Stimulated activated CD4-positive, alpha-beta T cell treated with anti-CD3 and anti-CD28 coated beads, Interleukin-1b, Interleukin-23, amount 100 ng/mL, for 48 hours (primary cell): ENCODE measurements around the gene LRP6.
"Not testable (repeated sequence)": the region's sequence is repeated elsewhere in the genome, so short reads cannot be mapped to it uniquely, and the experiment has no call there.

ENCODE experiments used
- DNase-seq: peaks from one replicate; pipeline ENCODE4 v3.0.0-alpha.2; 2020

Gene LRP6

DNA sequence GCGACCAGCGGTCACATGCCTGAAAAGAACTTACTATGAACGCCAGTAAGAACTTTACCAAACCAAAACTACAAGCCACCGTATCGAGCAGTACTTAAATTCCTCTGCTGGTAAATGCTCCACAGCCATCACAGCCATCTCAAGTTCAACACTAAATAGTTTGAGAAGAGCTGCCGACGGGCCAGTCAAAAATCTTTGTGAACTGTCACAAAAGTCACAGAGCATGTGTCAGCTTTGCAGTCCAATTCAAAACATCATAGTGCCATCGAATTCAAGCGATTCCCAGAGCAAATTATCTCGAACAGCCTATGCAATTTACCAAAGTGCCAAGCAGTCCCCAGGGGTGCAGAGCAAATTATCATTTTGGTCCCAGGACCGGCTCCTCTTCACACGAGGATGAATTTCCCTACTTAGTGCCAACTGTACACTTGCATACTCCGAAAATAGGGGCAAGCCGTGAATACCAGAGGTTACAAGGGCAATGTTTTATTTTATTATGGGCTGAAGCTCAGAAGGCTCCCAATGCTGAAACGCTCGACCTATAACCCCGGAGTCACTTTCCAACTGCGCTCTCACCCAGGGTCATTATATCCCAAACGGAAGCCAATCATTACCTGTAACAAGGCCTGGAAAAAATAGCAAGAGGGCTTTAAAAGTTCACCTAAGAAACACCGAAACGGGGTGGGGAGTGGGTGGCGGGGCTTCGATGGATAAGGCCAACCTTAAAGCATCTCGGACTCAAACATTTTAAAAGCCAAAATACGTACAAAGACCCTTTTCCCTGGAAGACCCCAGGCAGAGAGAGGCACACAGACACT is 1.1 kb downstream of the LRP6 start:
- no peak for DNase-seq

DNA sequence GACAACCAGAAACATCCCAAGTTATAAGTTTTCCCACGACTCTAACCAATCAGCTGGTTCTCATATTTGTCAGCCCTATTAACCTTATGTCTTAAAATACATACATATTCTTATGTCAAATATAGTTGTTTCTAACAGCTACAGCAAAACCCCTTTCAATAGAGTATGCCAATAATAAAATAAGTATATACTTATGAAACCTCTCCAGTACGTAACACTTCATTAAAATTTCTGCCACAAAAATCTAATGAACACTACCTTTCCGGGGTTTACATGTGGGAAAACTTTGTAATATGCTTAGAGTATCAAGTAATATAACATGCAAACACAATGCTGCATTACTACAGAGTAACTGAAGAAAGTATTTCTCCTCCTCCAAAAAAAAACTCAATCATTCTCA is 1.8 kb downstream of the LRP6 start:
- DNase-seq, result no peak

DNA sequence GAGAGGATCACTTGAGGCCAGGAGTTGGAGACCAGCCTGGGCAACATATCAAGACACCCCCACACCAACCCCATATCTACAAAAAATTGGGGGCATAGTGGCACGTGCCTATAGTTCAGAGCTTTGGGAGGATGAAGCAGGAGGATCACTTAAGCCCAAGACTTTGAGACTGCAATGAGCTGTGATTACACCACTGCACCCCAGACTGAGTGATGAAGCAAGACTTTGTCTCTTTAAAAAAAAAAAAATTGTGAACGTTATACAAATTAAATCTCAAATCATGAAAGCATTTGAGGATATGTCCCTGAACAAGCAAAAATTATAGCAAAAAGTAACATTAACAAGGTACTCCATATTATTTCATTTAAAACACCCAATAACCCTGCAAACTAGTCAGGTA is 2.9 kb downstream of the LRP6 start:
- no peak for DNase-seq

DNA sequence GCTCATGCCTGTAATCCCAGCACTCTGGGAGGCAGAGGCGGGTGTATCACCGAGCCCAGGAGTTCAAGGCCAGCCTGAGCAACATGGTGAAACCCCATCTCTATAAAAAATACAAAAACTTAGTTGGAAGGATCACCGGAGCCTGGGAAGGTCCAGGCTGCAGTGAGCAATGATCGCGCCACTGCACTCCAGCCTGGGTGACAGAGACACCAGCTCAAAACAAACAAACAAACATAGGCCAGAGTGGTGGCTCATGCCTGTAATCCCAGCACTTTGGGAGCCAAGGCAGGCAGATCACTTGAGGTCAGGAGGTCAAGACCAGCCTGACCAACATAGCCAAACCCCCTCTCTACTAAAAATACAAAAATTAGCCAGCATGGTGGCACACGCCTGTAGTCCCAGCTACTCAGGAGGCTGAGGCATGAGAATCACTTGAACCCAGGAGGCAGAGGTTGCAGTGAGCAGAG is 10.5 kb downstream of the LRP6 start:
- DNase-seq, result not testable (repeated sequence)

DNA sequence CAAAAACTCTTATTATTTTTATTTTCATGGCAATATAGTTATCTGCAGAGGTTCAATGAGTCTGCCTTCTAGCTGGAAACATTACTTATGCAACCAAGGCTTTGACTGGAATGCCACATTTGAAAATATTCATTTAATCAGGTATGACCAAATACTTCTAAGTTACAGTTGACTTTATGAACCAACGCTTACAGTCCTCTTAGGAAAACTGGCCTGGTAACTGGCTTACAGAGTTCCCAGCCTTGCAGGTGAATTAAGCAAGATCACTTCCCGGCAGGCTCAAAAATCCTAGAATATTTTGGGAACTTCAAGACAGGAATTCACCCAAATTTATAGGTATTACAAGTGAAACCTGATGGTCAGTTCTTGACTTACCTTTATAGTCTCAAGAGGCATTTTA is 12.3 kb downstream of the LRP6 start:
- no peak for DNase-seq

DNA sequence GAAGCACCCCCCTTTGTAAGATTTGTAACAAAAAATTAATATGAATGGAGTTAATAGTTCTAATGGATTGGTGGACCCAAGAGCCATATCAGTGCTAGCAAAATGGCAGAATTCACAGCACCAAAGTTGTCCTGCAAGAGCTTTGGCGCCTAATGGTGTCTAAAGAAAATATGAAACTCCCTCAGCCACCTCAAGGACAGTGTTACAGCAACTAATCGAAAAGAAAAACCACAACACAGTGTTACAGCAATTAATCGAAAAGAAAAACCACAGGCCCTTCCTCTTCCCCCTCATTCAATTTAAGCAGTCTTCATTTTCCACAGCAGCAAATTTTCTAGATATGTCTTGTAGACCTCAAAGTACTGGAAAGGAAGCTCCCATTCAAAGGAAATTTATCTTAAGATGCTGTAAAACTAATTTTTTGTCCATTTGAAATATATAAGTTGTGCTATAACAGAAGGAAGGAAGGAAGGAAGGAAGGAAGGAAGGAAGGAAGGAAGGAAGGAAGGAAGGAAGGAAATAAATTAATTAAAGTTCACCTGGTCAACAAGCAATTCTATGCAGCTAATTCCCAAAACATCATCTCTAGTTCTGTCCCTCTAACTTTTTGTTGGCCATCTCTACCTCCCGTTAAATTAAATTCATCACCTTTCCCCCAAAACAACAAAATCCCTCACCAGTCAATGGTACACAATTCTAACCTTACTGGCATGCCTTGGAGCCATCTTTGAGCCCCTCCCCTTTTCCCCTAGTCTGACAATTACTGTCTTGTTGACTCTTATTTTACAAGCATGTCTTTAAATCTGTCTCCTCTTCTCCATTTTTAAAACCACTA is 17.4 kb downstream of the LRP6 start:
- no peak for DNase-seq

DNA sequence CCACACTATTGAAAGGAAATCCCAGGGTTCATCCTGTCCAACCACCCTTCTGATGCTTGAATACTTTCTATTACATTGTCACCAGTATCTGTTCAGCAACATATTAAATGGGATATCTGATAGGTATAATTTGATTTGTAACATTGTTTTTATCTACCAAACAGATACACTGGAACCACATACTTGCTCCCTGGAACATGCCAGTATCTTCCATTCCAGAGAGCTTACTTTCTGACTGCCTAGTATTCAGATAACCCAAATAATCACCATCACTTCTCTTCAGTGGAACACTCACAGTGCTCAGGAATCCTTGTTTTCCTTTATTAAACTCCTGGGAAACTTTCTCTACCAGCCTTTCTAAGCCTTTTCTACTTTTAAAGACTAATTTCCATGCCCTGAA is 19.3 kb downstream of the LRP6 start:
- no peak for DNase-seq

DNA sequence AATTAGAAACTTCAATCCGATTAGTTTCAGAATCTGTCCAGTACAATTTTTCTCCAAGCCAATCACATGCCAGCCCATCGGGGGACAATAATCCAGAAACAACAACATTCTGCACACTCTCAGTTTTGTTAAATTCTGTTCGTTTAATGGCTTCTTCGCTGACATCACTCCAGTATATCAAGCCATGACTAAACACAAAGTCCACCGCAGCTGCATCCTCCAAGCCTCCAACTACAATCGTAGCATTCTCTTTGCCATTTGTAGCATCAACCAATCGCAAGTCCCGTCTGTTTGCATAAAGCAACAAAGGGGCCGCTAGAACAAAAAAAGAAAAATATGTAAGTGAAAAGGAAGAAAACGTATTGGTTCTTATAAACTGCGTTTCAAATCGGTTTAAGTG is 22.5 kb downstream of the LRP6 start:
- no peak for DNase-seq

DNA sequence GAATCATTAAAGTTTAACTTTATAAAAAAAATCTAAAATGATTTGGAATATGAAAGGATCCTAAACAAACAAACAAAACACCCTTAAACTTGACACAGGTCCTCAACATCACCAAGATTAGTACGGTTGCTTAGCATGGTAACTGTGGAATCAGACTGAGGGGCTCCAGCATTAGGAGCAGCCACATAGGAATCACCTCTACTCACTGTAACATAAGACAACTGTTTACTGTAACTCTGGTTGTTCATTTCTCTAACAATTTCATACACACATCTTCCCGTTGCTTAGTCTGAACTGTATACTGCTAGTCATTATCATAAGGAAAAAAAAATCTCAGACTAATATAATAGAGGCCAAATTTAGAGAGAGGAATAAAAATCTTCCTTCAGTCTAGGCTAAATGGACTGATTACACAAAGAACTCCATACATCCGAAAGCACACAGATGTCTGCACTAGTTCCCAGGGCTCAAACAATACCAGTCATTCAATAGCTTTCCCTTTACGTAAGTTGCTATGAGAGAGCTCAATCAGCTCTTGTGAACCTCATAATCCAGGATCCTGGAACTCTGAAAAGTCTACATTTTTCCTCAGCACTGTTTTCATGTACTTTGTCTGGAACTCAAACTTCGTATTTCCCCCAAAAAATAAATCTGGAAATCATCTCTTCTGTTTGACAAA is 26.0 kb downstream of the LRP6 start:
- no peak for DNase-seq

DNA sequence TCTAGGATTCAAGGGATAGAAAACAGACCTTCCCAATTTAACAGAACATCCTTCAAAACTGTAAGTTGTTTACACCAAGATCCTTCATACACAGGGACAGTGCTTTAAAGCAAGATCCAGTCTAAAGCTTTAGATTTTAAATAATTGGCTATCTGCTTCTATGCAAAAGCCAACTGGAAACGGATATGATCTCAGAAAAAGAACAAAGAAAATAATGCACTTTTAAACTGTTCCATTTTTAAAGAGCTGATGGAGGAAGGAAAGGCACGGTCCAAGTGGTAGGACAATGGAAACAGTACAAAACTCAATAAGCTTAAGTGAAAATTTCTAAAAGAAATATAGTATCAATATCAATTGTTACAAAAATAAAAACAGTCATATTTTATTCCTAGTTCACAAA is 27.7 kb downstream of the LRP6 start:
- DNase-seq, result no peak

DNA sequence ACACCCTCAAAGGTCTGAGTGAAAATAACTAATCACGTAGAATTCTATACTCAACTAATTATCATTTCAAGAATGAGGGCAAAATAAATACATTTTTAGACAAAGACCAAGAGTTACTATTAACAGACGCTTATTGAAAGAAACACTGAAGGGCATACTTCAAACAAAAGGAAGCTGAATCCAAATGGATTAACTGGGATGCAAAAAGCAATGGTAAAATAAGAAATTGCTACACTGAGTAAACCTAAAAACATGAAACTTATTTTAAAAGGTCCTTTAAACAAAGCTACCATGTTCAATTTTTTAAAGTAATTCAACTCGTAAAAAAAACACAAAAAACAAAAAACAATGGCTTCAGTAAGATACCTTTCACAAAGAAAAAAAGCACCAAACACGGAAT is 28.2 kb downstream of the LRP6 start:
- DNase-seq, result no peak

DNA sequence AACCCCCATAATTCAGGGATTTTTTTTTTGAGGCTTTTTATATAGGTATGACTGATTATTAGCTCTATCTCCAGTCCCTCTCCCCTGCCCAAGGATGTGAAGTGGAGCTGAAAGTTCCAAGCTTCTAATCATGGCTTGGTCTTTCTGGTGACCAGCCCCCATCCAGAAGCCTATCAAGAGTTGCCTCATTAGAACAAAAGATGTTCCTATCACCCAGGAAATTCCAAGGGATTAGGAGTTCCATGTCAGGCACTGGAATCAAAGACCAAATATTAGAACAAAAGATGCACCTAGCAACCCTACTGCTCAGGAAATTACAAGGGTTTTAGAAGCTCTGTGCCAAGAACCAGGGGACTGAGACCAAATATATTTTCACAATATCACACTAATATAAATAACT is 29.9 kb downstream of the LRP6 start:
- DNase-seq, result no peak

DNA sequence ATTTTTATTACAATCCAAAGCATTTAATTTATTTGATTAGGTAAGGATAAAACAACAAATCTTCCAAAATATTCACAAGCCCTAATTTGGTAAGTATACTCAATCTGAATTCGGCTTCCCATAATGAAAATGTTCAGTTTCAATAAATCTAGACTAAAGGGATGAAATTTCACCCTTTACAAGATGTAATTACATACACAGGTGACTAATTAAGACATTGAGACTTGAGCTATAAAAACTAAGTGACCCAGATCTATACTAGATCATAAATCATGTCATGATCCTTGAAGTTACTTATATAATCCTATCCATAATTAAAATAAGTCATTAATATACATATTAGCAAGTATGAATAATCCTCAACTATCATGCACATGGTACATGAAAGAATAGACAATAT is 36.6 kb downstream of the LRP6 start:
- no peak for DNase-seq

DNA sequence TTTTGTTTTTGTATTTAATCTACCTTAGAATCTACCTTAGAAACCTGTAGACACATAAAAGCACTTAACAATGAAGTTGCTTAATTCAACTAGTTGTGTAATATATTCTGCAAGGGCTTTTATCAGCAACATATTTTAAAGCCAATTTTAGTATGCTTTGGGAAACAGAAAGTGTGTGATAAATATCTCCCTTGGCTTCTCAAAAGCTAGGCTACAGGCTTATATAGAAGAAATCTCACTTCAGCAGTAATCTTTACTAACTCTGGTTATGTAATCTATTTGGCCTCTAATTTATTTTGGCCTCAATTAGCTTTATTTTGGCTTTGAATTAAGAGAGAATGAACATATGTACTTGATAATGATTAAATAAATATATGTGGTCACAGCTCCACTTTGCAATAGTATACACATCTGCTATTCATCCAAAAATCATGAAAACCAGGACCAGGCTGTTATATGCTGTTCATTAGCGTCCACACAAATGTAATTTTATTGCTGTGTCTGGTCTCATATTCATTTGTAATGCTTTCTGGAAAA is 37.2 kb downstream of the LRP6 start:
- DNase-seq, result no peak

DNA sequence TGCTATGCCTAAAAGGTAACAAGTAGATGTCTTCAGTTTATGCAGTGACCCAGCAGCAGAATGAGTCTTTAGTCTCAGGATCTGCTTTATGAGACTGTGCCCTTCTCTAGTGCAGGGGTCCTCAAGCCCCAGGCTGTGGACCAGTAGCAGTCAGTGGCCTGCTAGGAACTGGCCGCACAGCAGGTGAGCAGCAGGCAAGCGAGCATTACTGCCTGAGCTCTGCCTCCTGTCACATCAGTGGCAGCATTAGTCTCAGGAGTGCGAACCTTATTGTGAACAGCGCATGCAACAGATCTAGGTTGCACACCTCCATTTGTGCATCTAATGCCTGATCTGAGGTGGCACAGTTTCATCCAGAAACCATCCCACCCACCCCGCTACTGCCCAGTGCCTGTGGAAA is 38.4 kb downstream of the LRP6 start:
- DNase-seq, result no peak

DNA sequence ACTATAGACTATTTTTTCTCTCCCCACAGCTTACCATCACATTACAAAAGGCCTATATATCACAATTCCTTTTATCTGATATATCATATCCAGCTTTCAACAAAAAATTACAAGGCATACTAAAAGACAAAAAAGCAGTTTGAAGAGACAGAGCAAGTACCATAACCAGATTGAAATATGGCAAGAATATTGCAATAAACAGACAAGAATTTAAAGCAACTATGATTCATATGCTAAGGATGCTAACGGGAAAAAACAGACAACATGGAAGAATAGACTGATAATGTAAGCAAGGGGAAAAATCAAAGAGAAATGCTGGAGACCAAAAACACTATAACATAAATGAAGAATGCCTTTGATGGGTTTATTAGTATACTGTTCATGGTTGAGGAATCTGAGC is 40.7 kb downstream of the LRP6 start:
- no peak for DNase-seq

DNA sequence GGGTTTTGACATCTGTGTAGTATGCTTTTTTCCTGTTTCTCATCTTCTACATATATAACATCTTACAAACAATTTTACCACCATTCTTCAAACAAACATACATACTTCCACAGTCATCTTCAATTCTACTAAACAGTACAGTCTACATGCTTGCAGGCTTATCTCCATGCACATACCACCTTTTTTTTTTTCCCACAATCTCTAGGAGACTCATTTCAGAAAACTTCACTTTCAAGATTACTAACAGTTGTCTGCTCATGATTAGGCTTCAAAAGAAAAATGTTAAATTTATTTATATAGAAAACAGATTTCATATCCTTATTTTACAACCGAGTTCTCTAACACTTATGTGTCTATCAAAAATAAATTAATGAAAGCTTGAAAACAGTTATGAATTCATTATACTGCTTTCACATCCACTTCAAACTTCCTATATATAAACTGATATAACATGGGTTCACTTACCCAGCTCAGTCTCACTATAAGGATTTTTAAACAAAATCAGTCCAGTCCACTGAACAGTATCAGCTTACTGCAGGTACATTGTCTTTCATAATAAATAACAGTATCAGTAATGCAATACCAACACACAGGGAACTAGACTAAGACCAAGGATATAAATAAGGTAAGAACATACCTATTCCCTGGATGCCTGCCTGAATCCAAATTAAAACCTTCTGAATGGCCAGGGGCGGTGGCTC is 42.5 kb downstream of the LRP6 start:
- no peak for DNase-seq

DNA sequence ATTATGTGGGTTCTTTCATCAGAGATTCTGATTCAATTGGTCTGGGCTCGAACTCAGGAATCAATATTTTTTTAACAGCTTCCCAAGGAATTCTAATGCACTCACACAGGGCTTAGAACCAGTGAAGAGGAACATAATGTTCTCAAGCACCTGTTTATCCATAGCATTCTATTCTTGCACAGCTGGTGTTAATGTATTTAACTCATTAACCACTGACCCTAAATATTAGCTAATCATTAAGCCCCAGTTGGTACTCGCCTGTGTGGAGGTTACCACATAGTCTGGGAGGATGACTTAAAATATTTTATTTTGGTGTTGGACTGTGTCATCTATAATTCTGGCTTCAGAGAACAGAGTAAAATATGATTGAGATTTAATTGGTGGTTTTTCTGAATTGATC is 45.3 kb downstream of the LRP6 start:
- no peak for DNase-seq

DNA sequence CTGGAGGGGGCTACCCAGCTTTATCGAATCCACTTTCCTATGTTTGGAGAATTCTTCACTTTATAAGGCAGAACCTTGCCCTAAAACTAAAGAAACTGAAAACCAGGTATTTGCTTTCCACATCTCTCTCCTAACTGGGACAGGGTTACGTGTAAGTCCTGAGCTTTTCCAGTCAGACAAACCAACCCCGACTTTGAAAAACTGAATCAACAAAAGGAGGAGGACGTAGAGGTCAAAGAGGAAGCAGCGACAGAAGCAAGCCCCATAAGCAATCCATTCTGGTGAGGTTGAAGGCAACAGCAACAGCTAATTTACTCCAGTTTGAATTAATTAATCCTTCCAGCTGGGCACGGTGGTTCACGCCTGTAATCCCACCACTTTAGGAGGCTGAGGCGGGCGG is 47.2 kb downstream of the LRP6 start:
- no peak for DNase-seq

DNA sequence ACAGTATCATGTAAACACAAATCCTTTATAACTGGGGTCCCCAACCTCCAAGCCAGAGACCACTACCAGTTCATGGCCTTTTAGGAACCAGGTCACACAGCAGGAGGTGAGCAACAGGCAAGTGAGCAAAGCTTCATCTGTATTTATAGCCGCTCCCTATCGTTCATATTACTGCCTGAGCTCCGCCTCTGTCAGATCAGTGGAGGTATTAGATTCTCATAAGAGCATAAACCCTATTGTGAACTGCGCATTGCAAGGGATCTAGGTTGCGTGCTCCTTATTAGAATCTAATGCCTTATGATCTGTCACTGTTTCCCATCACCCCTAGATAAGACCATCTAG is 49.9 kb downstream of the LRP6 start:
- no peak for DNase-seq

DNA sequence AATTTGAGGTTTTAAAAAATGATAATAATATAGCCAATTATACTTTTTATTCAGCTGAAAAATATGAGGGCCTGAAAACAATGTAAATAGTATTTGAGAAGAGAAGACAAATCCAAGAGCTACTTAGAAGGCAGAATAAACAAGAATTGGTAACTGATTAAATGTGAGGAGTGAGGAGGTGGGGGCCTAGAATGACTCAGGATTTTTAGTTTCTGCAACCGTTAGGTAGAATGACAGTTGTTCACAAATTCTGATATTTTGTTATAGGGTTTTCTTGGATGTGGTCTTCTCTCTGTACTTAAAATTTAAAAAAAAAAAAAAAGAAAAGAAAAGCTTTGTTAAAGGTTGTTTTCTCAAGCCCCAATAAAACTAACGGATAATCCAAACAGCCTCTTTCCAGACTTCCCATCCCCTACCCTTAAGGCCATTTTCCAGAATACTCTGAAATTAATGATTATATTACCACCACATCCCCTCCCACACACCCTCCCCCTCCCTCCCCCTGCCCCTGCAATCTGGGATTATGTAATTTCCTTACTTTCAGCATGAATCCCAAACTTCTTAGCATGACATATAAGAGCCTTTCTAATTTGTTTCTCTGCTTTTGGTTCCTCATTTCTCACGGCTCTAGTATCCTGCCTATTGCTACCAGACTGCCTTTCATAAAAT is 50.4 kb downstream of the LRP6 start:
- no peak for DNase-seq

DNA sequence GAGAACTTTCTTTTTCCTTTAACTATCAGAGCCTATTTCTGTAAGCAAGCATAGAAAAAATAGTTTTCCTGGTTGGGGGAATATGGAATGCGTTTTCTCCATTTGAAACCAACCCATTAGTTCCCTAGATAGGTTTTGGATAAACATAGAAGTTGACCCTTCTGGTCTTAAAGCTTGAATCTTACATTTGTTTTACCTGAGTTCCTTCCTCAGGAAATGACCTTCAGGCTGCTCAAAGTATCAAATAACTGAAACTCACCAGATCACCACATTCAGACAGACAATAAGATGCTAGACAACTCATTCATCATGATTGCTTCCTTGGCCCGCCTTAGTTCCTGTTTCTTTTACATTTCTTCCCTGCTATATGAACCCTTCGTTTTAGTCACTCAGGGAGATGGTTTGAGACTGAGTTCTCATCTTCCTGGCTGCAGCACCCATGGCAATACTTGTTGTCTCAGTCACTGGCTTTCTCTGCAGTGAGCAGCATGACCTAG is 52.2 kb downstream of the LRP6 start:
- no peak for DNase-seq
